ENCODE results near the gene COX8C.

COX8C gene

DNA sequence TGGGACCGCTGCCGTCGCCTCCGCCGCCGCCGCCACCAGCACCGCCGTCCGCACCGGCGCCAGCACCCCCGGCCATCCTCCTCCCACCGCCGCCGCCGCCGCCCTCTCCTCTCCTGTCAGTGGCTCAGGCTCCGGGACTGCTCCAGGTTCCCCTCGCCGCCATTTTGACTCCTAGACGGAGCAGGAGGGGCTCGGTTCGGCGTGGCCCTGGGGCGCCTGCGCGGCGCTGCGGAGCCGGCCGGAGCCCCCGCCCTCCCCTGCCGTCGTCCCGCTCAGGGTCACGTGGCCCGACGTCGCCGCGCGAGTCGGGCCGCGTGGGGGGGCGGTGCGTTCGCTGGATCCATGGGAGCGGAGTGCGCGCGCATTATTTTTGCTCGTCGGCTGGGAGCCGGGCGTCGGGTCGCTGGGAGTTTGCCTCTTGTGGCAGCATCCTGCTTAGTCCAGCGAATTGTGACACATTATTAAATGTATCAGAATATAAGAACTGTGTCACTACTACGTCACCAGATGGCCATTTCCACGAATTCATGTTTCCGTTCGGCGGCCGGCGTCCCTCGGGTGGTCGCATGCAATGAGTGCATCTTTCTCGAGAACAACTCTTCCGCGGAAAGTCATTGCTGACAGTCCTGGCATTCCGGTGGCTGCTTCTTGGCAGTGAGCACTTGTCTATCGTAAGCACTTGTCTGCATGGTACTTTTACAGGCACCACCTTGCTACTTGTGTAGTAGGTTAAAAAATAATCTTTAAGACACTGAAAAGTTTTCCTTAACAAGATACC, 13.9 kb upstream of the COX8C start, which contains the start of gene BTBD7:
Gene BTBD7 (minus strand): TSS at position 184 of the 778 bp plus-strand sequence. CDS start 36,985 bp downstream, outside the sequence.
- TF ChIP-seq, protein P1, sequence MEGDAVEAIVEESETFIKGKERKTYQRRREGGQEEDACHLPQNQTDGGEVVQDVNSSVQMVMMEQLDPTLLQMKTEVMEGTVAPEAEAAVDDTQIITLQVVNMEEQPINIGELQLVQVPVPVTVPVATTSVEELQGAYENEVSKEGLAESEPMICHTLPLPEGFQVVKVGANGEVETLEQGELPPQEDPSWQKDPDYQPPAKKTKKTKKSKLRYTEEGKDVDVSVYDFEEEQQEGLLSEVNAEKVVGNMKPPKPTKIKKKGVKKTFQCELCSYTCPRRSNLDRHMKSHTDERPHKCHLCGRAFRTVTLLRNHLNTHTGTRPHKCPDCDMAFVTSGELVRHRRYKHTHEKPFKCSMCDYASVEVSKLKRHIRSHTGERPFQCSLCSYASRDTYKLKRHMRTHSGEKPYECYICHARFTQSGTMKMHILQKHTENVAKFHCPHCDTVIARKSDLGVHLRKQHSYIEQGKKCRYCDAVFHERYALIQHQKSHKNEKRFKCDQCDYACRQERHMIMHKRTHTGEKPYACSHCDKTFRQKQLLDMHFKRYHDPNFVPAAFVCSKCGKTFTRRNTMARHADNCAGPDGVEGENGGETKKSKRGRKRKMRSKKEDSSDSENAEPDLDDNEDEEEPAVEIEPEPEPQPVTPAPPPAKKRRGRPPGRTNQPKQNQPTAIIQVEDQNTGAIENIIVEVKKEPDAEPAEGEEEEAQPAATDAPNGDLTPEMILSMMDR (IDR thresholded peaks at IDR 0.05; ENCODE audit: control extremely low read depth, extremely low read depth, low read depth, missing control alignments) = no peak
- POLR2A ChIA-PET = no interaction called here
- DNase-seq (ENCODE audit: extremely low spot score) = peak; percentile 98
- CTCF ChIA-PET = no interaction called here

DNA sequence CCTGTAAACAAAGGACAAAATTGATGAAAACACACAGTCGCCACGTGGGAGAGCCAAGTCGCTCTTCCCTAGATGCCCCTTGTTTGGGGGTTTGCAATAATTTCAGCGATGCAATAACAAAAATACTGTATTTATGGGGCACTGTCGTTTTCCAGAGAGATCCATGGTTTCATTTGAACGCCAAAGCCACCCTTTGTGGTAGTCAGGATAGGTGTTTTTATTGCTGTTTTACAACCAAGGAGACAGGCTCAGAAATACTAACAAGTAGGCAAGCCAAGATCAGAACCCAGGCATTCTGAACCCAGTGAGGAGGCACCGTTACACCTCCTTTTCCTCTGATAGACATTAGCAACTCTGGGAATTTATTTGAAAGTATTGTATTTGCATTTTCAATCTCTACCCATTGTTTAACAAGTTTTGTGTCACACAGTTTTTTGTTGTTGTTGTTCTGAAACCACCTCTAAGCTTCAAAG, 13.3 kb upstream of the COX8C start:
- no peak for DNase-seq (ENCODE audit: extremely low spot score)
- ChIA-PET POLR2A (no interaction called here), CTCF (no interaction called here)
- TF ChIP-seq, protein P1 (IDR thresholded peaks at IDR 0.05; ENCODE audit: control extremely low read depth, extremely low read depth, low read depth, missing control alignments) = no peak

DNA sequence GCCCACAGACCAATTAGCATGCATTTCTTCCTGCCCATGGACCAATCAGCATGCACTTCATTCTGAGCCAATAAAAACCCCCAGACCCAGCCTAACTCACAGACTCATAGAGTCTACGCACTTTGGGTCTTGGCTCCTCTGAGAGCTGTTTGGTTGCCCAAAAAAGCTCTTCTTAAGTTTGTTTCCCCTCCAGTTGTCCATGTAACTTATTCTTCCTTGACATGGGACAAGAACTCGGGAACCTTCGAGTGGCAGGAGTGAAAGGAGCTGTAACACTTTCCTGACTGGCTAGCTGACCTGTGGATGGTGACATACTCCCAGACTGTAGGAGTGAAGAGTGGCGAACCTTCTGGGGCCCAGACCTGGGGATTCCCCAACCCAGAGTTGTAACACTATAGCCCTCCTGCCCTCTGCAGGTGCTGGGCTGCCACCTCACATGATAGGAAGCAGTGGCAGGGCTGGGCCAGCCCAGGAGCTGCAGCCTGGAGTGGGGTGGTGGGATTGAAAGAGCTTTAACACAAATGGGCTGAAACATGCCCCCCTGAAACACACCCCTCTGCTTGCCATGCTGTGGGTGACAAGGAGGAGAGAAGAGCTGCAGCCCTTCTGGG, 9.7 kb upstream of the COX8C start:
- TF ChIP-seq, protein P1 (IDR thresholded peaks at IDR 0.05; ENCODE audit: control extremely low read depth, extremely low read depth, low read depth, missing control alignments) = no peak
- no peak for DNase-seq (ENCODE audit: extremely low spot score)
- ChIA-PET POLR2A (no interaction called here), CTCF (interaction anchor here (0.8 to 1.9 kb wide), 2 partner anchors 11 to 19 kb away, joined by 3 to 5 read pairs; no protein-coding TSS in a partner anchor)

DNA sequence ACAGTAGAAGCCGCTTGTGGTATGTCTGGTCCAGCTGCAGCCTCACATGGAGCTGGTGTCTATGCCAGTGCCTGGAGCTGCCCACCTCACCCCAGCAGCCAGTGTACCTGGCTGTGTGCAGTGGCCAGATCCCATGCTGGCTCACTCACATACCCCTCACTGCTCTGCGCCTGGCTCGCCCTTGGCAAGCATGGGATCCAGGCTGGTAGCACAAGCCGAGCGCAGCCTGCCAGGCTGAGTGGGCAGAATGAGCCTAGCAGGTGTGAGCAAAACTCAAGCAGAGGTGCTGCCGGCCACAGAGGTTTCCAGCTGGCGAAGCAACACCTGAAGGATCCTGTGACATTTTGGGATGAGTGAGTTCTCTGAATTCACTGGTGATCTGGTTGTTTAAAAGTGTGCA, 9.1 kb upstream of the COX8C start:
- TF ChIP-seq, protein P1 (IDR thresholded peaks at IDR 0.05; ENCODE audit: control extremely low read depth, extremely low read depth, low read depth, missing control alignments) = no peak
- ChIA-PET POLR2A (no interaction called here), CTCF (interaction anchor here (0.8 to 1.9 kb wide), 2 partner anchors 10 to 19 kb away, joined by 3 to 5 read pairs; no protein-coding TSS in a partner anchor)
- no peak for DNase-seq (ENCODE audit: extremely low spot score)

DNA sequence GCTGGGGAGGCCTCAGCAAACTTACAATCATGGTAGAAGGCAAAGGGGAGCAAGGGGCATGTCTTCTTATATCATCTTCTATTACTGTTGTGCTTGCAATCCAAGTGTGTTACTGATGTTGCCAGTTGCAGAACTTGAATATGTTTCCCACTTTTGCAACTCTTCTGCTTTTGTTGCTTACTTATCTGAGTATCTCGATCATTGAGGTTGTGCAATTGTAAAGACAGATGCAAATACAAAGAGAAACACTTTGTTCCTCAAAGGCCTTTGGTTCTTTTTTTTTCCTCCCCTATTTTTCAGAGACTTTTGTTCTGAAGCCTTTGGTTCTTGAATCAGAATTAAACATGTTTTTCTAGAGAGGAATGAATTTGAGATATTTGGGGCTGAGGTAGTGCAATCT, 3.7 kb upstream of the COX8C start:
- TF ChIP-seq, protein P1 (IDR thresholded peaks at IDR 0.05; ENCODE audit: control extremely low read depth, extremely low read depth, low read depth, missing control alignments) = no peak
- no peak for DNase-seq (ENCODE audit: extremely low spot score)
- ChIA-PET CTCF (no interaction called here), POLR2A (no interaction called here)

DNA sequence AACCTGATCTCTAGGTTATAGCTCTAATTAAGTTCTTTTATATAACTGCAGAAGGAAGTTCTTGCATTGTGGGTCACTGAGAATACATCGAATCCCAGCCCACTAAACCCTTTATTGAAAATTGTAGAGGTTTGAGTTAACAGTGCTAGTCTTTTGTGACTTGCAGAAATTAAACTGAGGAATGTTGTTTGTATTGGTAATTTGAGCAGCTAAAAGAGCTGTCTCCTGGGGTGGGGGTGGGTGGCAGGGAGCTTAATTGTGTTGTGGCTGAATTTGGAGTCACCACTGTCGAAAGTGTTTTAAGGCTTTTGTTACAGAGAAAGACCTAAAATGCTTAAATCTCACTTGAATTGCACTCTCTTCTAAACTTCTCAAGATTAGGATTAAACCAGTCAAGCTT, 3.2 kb upstream of the COX8C start:
- POLR2A ChIA-PET = no interaction called here
- CTCF ChIA-PET = no interaction called here
- DNase-seq (ENCODE audit: extremely low spot score) = no peak
- TF ChIP-seq, protein P1 (IDR thresholded peaks at IDR 0.05; ENCODE audit: control extremely low read depth, extremely low read depth, low read depth, missing control alignments) = no peak
